T47D (cell line): ENCODE data around the gene SELPLG.

ENCODE experiments used
- DNase-seq, 2 experiments: peaks; one replicate each; pipeline versions ENCODE4 v3.0.0 to v3.0.0-alpha.2; 2011 to 2012; ENCODE audit warnings: low read depth in 1 of 2, low spot score in 1 of 2
- JUND ChIP-seq: IDR thresholded peaks from 2 replicates; pipeline ENCODE4 v1.6.1; 2012; ENCODE audit warnings: low read depth
- in situ Hi-C: cut with HindIII; loops from 2 replicates; pipeline ENCODE4 v1.10.0; 2016; ENCODE audit warnings: low sequenced_read_pairs, low pct_unique_long_range_greater_than_20kb

SELPLG gene

DNA sequence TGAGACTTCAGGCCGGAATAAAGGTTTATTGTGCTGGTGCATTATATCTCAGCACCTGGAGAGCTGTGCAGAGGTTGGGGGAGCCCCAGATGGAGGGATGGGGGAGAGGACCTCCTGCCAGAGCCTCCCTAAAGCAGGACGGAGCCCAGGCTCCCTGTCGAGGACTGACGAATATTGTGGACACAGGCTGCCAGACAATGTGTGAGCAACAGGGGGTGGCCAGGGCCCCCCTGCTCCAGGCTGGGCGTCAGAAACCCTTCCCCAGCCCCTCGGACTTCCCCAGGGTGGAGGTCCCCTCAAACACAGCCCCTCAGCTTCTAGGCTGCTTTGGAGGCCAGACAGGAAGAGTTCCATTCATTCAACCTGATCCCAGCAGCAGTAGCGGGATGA lies 43.9 kb downstream of the SELPLG start:
- in situ Hi-C loops: no loop called here
- DNase-seq: no peak

DNA sequence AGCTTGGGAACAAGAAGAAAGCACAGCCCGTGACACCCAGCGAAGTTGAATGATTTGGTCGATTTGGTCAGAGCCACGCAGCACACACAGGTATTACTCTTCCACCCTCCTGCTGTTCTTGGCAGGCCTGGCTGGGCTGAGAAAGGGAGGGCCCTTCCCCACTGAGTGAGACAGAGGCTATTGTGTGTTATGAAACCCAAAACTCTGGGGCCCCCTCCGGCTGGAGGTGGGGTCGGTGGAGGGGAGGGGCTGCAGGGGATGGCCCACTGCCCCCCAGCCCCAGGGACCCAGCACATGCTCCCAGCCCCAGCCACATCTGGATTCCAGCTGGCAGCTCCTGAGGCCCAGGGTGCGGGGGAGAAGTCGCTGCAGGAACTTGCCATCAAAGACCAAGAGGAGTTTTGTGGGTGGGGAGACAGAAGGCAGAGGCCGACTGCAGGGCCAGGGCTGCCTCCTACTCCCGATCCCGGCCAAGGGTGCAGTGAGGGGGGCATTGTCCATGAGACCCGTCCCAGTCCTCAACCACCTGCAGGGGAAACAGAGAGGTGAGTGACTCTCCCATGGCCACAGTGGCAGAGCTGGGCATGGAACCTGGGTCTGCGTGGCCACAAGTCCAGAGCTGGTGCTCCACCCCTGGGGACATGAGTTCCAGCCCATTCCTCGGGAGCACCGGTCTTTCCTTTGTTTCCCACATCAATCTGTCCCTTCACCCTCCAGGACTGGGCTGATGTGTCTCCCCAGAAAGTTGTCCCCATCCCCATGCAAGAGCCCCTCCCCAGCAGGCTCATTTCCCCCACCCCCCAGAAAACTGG lies 44.5 kb downstream of the SELPLG start:
- in situ Hi-C loops: no loop called here
- no peak for DNase-seq
- TF ChIP-seq JUND: no peak

More for the DNA sequence above, 43.9 kb downstream of the SELPLG start:
- no peak for TF ChIP-seq JUND

DNA sequence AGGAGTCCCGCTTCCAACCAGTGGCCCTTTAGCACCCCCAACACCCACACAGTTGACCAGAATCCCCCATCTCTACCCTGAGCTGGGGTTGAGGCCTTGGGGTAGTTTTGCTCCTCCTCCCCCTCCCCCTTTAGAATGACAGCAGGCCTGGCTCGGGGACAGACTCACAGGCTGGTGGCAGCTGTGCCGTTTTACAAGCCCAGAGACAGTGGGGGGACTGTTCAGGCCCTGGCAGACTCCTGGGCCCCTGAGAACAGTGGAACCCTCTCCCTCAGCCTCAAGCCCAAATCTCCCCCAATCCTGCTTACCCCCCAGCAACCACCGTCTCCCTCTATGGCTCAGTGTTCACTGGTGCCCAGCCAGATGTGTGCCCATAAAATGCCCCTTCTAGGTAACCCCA lies 45.9 kb downstream of the SELPLG start:
- no peak for TF ChIP-seq JUND
- in situ Hi-C loops: no loop called here
- no peak for DNase-seq

DNA sequence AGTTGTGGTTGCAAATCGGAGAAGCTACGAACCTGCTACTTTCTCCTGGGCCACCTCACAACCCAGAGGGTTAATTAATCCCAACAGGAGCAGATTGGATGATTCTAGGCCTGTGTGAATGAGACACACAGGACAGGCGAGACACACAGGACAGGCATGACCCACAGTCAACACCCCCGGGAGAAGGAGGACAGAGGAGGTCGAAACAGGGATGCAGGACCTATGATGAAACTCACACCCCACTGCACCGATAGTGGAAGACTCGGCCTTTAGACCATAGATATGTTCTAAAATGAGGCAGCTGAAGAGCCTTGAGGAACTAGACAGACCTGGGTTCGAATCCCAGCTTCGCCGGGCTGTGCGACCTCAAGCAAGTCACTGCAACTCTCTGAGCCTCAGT lies 47.4 kb downstream of the SELPLG start:
- no peak for DNase-seq
- TF ChIP-seq JUND: no peak
- in situ Hi-C loops: no loop called here

DNA sequence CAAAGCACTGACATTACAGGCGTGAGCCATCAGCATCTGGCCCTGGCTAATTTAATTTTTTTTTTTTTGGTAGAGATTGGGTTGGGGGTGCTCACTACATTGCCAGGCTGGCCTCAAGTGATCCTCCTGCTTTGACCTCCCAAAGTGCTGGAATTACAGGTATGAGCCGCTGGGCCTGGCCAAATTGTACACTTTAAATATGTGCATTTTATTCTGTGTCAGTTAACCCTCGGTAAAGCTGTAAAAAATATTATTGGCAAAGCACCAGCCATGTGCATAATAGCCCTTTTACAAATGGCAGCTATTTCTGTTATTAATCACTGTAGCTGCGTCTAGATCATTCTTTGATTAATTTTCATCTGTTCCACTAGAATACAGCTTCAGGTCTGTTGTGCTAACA lies 47.8 kb downstream of the SELPLG start:
- in situ Hi-C loops: no loop called here
- no peak for TF ChIP-seq JUND
- no peak for DNase-seq

DNA sequence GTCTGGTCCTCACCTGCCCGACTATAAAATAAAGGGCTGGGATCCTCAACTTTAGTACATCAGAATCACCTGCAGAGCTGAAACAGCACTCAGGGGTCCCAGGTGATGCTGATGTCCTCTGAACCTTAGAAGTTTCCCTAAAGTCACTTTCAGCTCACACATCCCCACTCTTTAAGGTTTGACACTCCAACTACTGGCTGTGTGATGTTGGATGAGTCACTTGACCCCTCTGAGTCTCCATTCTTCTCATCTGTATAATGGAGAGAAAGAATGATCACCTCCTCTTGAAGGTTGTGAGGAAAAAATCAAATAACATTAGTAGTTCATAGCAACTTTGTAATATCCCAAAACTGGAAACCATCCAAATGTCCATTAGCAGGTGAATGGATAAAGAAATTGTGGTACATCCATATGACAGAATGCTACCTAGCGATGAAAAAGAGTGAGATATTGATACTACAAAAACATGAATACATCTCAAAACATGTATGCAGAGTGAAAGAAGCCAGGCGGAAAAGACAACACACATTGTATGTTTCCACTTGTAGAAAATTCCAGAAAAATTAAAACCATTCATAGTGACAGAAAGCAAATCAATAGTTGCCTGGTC lies 49.1 kb downstream of the SELPLG start:
- TF ChIP-seq JUND: no peak
- DNase-seq: no peak

DNA sequence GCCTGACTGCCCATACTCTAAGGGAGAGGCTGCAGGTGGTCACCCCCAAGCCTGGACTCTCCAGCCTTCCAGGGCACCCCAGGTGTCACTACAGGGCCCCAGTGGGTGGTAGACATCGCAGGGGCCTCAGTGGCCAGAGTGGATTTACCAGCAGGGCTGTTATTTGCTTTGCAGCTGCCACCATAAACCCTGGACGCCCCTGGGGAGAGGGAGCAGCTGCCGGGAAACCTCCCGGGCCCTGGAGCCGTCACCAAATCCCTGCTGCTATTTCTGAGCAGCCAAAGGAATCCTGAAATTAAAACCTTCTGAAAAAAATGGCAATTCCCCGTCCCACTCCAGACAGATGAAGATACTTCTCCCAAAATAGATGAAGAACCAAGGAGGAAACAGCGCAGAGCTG lies 49.7 kb downstream of the SELPLG start:
- DNase-seq: no peak
- in situ Hi-C loops: no loop called here
- TF ChIP-seq JUND: no peak

More for the DNA sequence above, 49.1 kb downstream of the SELPLG start:
- in situ Hi-C loops: no loop called here

DNA sequence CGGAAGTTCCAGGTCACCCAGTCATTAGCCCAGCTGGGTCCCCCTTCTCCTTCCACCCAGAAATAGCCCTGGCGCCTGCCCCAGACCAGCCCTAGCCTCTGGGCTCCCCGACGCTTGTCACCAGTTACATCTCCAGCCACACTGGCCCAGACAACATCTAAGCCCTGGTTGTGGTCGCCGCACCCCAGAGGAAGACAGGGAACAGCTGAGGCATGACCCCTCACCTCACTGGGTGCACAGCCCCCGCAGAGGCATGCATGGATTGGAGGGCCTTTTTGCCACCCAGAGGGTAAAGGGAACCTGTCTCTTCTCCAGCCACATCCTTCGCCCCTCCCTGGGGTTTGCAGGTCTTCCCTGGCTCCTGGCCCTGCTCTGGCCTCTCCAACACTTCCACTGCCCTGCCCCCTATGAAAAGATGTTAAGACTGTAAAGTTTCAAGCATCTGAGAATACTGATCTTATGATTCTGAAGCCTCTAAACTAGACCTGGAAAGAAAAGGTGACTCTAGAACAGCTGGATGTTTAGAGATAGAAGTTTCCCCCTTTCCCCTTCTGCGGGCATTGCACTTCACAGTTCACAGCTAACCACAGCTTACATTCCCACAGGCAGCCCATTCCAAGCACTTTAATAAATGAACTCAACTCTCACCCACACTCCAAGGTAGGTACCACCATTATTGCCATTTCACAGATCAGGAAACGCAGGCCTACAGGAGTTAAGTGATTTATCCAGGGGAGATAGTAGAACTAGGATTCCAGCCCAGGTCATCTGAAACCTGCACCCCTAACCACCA lies 50.5 kb downstream of the SELPLG start:
- no peak for DNase-seq
- in situ Hi-C loops: no loop called here
- TF ChIP-seq JUND: no peak

DNA sequence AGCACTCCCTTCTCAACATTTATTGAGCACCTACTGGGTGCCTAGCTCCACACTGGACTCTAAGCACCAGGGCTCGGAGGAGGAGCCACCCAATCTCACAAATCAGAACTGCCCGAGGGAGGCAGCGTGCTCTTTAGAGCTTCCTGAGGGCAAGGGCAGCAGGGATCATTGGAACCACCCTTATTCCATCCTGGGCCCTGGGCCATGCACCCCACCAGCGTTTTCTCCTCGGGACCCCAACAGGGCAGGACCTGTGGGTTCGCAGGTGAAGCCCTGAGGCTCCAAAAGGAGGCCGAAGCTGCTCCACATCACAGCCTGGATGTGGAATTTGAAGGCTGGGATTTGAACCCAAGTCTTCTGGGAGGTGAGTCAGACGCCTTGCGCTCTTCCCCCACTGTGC lies 51.2 kb downstream of the SELPLG start:
- in situ Hi-C loops: no loop called here
- DNase-seq: no peak
- TF ChIP-seq JUND: no peak

DNA sequence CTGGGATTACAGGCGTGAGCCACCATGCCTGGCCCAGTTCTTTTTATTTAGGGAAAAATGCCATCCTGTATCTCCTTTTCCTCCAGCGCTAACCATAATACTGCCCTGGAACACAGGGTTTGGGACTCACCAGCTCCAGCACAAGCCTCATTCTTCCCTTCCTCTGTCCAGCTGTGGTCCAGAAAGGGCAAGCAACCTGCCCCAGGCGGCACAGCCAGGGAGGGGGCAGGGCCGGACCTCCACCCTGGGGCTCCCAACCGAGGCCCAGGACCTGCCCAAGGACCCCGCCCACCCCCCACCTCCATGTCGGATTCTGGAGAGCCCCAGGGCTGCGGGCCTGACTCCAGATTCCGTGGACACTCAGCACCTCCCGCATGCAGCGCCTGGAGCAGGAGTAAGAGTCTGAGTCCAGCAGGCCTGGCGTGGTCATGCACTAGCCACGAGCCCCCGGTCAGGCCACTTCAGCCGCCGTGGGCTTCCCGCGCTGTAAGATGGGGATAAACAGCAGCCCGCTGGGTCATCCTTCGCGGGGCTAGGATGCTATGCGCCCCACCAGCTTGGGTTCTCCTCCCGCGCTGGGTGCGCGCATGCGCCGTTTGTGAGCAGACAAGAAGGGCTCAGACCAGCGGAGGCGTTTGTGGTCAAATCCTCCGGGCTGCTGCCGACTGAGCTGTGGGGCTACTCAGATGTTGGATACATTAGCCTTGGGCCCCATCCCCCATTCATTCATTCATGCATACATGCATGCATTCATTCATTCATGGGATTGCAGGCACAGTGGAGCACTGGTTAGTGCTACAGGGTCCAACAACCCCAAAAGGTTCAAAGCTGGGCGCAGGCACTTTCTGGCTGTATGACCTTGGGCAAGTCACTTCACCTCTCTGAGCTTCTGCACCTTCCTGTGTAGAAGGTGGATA lies 52.1 kb downstream of the SELPLG start:
- no peak for TF ChIP-seq JUND
- DNase-seq: no peak
- in situ Hi-C loops: no loop called here

DNA sequence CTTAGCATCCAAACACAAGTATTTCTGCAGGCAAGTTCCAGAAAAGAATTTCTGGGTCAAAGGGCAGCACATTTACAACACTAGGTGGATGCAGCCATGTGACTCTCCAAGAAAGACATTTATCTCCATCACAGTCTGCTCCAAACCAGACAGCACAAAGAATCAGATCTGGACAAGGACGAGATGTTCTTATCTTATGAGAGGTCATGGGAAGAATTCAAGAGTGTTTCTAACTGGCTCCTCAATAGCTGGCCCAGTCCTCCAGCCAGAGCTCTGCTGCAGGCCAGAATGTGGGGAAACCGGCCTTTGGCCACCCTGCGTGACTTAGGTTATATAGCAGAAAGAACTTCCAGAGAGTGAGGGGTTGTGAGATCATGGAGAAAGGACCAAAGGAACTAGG lies 53.2 kb downstream of the SELPLG start:
- no peak for TF ChIP-seq JUND
- in situ Hi-C loops: no loop called here
- no peak for DNase-seq

DNA sequence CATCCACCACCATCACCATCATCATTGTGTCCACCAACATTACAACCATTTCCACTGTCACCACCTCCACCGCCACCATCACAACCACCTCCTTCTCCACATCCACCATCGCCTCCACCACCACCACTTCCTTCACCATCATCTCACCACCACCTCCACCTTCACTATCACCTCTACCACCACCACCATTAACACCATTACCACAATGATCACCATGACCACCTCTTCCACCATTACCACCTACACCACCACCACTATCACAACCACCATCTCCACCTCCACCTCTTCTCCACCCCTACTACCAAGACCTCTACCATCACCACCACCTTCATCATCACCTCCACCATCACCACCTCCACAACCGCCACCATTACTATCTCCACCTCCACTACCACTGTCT lies 54.9 kb downstream of the SELPLG start:
- in situ Hi-C loops: no loop called here
- TF ChIP-seq JUND: no peak
- DNase-seq: no peak

DNA sequence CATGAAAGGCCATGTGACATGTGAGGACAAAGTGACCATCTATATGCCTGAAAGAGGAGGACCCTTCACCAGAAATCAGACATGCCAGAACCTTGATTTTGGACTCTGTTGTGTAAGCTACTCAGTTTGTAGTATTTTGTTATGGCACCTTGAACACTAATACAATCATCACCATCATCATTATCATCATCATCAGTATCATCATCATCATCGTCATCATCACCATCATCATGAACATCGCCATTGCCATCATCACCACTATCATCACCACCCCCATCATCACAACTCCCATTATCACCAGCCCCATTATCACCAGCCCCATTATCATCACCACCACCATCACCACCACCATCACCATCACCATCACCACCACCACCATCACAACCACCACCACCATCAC lies 55.4 kb downstream of the SELPLG start:
- in situ Hi-C loops: no loop called here
- no peak for TF ChIP-seq JUND
- DNase-seq: no peak
